Esophagus squamous epithelium (tissue), 5 donors: Measurements from ENCODE around the gene SPG11. TPM values are rescaled to one million over a fixed set of nuclear protein-coding genes. Genes with fewer than 3 reads are reported as not detected.

ENCODE experiments used
- DNase-seq: peaks from one replicate; lab custom pipeline; 2025; lab: John Stamatoyannopoulos, UW
- H3K27ac ChIP-seq, 4 donors: fragments of 200-600 bp; sonication (generic); one replicate each; pipeline ENCODE4 v1.5.1; 2016 to 2019; ENCODE audit warnings: mild to moderate bottlenecking in 1 of 4
- H3K27me3 ChIP-seq, 4 donors: fragments of 200-600 bp; sonication (generic); 1 replicate in 3 of 4; 2 replicates in 1 of 4; pipeline versions ENCODE4 v1.5.1 to v1.6.0; 2017 to 2021; ENCODE audit warnings: antibody characterized with exemption in 1 of 4
- H3K36me3 ChIP-seq, 3 donors: fragments of 200-600 bp; sonication (generic); one replicate each; pipeline ENCODE4 v1.5.1; 2016 to 2019
- H3K4me1 ChIP-seq, 3 donors: fragments of 200-600 bp; sonication (generic); one replicate each; pipeline ENCODE4 v1.5.1; 2017 to 2019
- H3K4me3 ChIP-seq, 4 donors: fragments of 200-600 bp; sonication (generic); 1 replicate in 3 of 4; 2 replicates in 1 of 4; pipeline ENCODE4 v1.5.1; 2016 to 2019; ENCODE audit warnings: mild to moderate bottlenecking in 2 of 4, moderate library complexity in 1 of 4
- H3K9me3 ChIP-seq, 3 donors: fragments of 200-600 bp; sonication (generic); one replicate each; pipeline ENCODE4 v1.5.1; 2016 to 2019
- POLR2A ChIP-seq, 4 donors: fragments of 450-650 bp; IDR thresholded peaks; one replicate each; pipeline ENCODE4 v1.6.1; 2017; ENCODE audit warnings: antibody characterized with exemption in 4 of 4, mild to moderate bottlenecking in 4 of 4, moderate library complexity in 3 of 4
- WGBS, 2 donors: methylation state at CpG; one replicate each; pipeline ENCODE4 v1.1.5; 2018; 5-methylcytosine and 5-hydroxymethylcytosine counted together
- intact Hi-C: fragments of 100-400 bp; cut with DNase I; formaldehyde crosslinking; loops from one replicate; pipeline ENCODE4 v1.15.0; 2022
- total RNA-seq, 4 donors: library from RNA; depleted of rRNA; stranded (reverse); fragments of >200 nt; gene quantifications; one replicate each; pipeline ENCODE4 v1.1.0, GENCODE V29; 2016
- TF ChIP-seq, protein P1 (sequence below), 6 experiments: fragments of 450-650 bp in 4 of 6; fragments of 200-600 bp in 2 of 6; sonication (generic) in 2 of 6; IDR thresholded peaks; one replicate each; pipeline ENCODE4 v1.5.1; 2016 to 2019; ENCODE audit warnings: antibody characterized with exemption in 6 of 6, mild to moderate bottlenecking in 4 of 6, moderate library complexity in 4 of 6
- donor health status: DM: yes; HTN: yes; CAD: no.

The SPG11 gene
- total RNA-seq, 4 donors from 2014 or later: 43.9 to 84.3 (median 50.0) TPM

DNA sequence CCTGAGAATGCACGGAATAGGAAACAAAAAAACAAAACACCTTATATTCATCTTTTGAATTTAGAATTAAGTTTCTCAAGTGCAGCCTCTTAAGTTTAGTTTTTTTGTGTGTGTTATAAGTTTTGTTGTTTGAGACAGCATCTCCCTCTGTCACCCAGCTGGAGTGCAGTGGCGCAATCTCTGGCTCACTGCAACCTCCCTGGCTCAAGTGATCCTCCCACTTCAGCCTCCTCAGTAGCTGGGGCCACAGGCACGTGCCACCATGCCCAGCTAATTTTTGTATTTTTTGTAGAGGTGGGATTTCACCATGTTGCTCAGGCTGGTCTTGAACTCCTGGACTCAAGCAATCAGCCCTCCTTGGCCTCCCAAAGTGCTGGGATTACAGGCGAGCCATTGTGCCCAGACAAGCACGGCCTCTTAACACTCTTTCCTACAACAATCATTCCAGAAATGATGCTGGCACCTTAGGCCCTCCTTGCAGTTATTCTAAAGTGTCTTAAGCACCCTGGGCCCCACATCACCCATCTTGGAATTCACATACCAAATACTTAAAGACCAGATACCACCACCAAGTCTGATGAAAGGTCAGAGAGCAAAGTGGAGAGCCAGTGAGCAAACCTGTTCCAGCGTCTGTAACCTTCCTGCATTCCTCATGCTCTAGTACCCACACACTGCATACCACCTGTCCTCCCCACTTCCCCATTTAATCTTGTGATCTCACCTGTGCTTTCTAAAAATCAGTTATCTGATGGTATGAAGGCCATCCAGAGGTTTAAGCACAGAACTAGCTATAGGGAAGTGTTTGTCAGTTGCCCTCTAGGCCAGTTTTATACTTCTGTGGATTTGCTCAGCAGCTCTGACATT, 6.9 kb upstream of the SPG11 start:
- H3K9me3 ChIP-seq: no peaks in the 10 kb centered on the region
- no peaks in the 10 kb centered on the region for H3K4me1 ChIP-seq
- intact Hi-C loops: no loop called here
- 80 to 85% methylated on average over 6 of the region's 6 CpGs for WGBS, 2 donors
- no peak for DNase-seq
- no peaks in the 10 kb centered on the region for H3K36me3 ChIP-seq
- no peaks in the 10 kb centered on the region for H3K27me3 ChIP-seq
- no peak overlapping the region for H3K4me3 ChIP-seq
- TF ChIP-seq POLR2A (IDR thresholded peaks at IDR 0.05): no peak
- TF ChIP-seq, protein P1, sequence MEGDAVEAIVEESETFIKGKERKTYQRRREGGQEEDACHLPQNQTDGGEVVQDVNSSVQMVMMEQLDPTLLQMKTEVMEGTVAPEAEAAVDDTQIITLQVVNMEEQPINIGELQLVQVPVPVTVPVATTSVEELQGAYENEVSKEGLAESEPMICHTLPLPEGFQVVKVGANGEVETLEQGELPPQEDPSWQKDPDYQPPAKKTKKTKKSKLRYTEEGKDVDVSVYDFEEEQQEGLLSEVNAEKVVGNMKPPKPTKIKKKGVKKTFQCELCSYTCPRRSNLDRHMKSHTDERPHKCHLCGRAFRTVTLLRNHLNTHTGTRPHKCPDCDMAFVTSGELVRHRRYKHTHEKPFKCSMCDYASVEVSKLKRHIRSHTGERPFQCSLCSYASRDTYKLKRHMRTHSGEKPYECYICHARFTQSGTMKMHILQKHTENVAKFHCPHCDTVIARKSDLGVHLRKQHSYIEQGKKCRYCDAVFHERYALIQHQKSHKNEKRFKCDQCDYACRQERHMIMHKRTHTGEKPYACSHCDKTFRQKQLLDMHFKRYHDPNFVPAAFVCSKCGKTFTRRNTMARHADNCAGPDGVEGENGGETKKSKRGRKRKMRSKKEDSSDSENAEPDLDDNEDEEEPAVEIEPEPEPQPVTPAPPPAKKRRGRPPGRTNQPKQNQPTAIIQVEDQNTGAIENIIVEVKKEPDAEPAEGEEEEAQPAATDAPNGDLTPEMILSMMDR (IDR thresholded peaks at IDR 0.05): no peak
- no peak overlapping the region for H3K27ac ChIP-seq

DNA sequence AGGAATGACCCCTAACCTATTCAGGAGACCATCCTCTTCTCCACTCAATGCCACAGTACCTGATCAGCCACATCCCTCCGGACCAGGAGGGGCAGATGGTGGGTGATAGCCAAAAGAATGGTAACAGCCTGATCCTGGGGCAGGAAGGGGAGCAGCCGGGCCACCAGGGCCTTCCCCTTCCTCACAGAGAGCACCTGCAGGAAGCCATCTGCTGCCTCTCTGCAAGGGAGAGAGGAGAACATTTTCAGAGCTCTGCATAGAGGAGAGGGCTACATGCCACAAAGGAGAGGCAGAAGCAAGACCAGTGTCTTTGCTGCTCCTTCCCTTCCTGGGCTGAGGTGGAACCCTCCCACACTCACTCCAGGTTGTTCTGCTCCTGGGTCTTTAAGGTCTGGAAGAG, 5.5 kb upstream of the SPG11 start:
- no peak for TF ChIP-seq POLR2A (IDR thresholded peaks at IDR 0.05)
- TF ChIP-seq, protein P1 (IDR thresholded peaks at IDR 0.05): no peak

DNA sequence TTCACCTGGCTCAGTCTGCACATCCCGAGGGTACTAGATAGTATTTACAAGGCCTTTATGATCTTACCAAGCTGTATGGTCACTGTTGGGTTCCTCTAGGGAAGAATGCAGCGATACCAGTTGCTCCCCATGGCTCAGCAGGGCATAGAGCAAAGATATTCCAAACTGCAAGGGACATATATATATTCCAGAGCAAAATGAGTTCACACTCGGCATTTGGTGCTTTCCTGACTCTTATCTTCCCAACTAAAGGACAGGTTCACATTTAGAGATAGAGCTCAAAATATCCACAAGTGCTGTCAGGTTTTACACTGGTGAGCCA, 3.5 kb upstream of the SPG11 start:
- H3K4me1 ChIP-seq: peaks cover 4 to 18% (median 4%) of the 10 kb centered on the region in 3 donors
- H3K27me3 ChIP-seq: no peaks in the 10 kb centered on the region
- H3K36me3 ChIP-seq: no peaks in the 10 kb centered on the region
- no peak for DNase-seq
- no peaks in the 10 kb centered on the region for H3K9me3 ChIP-seq
- 57 to 59% methylated on average over 3 of the region's 3 CpGs for WGBS, 2 donors
- H3K27ac ChIP-seq: peak overlapping the region in 1 of 4 donors; percentile 1
- TF ChIP-seq POLR2A (IDR thresholded peaks at IDR 0.05): no peak
- TF ChIP-seq, protein P1 (IDR thresholded peaks at IDR 0.05): no peak
- no peak overlapping the region for H3K4me3 ChIP-seq
- intact Hi-C loops: loop anchor here (10.0 kb wide), 1 partner anchor 68 kb away; the partner anchor contains the start of gene TRIM69

More for the DNA sequence above, 5.5 kb upstream of the SPG11 start:
- 43% methylated on average over 1 of the region's 2 CpGs; no CpG with 5 or more reads in 1 of the 2 donors for WGBS, 2 donors
- no peak overlapping the region for H3K4me3 ChIP-seq
- DNase-seq: no peak
- no peak overlapping the region for H3K27ac ChIP-seq
- H3K9me3 ChIP-seq: no peaks in the 10 kb centered on the region
- intact Hi-C loops: loop anchor here (10.0 kb wide), 1 partner anchor 66 kb away; the partner anchor contains the start of gene TRIM69
- H3K36me3 ChIP-seq: no peaks in the 10 kb centered on the region
- H3K27me3 ChIP-seq: no peaks in the 10 kb centered on the region
- H3K4me1 ChIP-seq: peaks cover 0 to 6% (median 0%) of the 10 kb centered on the region in 3 donors

DNA sequence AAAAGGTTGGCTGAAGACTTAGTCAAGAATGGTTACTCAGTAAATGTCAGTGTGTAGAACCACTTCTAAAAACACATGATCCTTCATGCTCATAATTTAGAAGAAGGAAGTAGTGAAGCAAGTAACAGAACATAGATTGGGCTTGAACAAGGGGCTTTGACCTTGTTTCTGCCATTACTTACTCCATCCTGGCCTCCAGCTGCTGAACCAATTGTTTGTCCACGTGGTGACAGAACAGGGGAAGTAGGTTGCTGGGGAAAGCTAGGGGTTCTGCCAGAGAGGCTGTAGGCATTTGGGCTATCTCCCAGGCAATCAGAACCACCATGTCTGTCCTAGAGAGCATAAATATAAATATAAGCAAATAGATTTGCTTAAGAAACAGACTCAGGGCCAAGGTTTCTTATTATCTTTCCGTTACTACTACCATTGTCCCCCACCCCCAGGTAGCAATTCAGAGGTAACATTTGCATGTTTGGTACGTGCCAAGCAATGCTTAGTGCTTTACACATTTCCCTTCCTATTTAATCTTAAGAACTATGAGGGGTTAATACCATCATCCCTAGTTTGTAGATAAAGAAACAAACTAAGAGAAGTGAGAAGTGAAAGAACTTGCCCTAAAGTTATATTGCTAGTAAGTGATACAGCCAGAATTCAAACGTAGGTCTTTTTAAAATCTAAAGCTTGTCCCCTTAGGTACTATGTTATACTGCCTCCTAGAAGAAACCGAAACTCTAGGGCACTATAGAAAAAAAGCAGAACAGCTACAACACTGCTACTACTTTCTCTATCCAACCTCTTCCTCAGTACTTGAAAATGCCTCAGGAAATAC, 3.0 kb upstream of the SPG11 start:
- 47 to 53% methylated on average over 5 of the region's 5 CpGs for WGBS, 2 donors
- no peak overlapping the region for H3K4me3 ChIP-seq
- peaks cover 9 to 23% (median 10%) of the 10 kb centered on the region in 3 donors for H3K4me1 ChIP-seq
- peak overlapping the region in 2 of 4 donors; percentile 1 to 2 for H3K27ac ChIP-seq
- intact Hi-C loops: loop anchor here (10.0 kb wide), 1 partner anchor 68 kb away; the partner anchor contains the start of gene TRIM69
- no peak for TF ChIP-seq POLR2A (IDR thresholded peaks at IDR 0.05)
- TF ChIP-seq, protein P1 (IDR thresholded peaks at IDR 0.05): no peak
- no peaks in the 10 kb centered on the region for H3K27me3 ChIP-seq
- no peaks in the 10 kb centered on the region for H3K9me3 ChIP-seq
- no peak for DNase-seq
- H3K36me3 ChIP-seq: no peaks in the 10 kb centered on the region
